DMS153 (cell line): ENCODE data around the gene SLC12A7.

Source experiments
- DNase-seq: peaks from one replicate; lab custom pipeline; 2025; lab: John Stamatoyannopoulos, UW

Gene SLC12A7

GRCh38 chr5:1018596-1018995 lies 93.3 kb downstream of the SLC12A7 start:
- DNase-seq: no peak

GRCh38 chr5:1017691-1018455 lies 94.0 kb downstream of the SLC12A7 start:
- no peak for DNase-seq

GRCh38 chr5:1017056-1017455 lies 94.8 kb downstream of the SLC12A7 start:
- DNase-seq: no peak

- no peak for DNase-seq
These were observed 95.4 kb downstream of the SLC12A7 start for GRCh38 chr5:1016476-1016875.

GRCh38 chr5:1016036-1016435 lies 95.8 kb downstream of the SLC12A7 start:
- DNase-seq: no peak

- no peak for DNase-seq
These were observed 96.4 kb downstream of the SLC12A7 start for GRCh38 chr5:1015507-1015906.

- no peak for DNase-seq
These were observed 97.1 kb downstream of the SLC12A7 start for GRCh38 chr5:1014781-1015221.

- DNase-seq: no peak
These were observed 97.5 kb downstream of the SLC12A7 start for GRCh38 chr5:1014346-1014745.

GRCh38 chr5:1013948-1014301 lies 97.9 kb downstream of the SLC12A7 start:
- DNase-seq: no peak

GRCh38 chr5:1013238-1013947 lies 98.5 kb downstream of the SLC12A7 start:
- no peak for DNase-seq

GRCh38 chr5:1012900-1013237 lies 99.0 kb downstream of the SLC12A7 start:
- no peak for DNase-seq

GRCh38 chr5:1012313-1012841 lies 99.5 kb downstream of the SLC12A7 start:
- DNase-seq: no peak

GRCh38 chr5:1011741-1012312 lies 100.0 kb downstream of the SLC12A7 start:
- no peak for DNase-seq

GRCh38 chr5:1011226-1011631 lies 100.6 kb downstream of the SLC12A7 start:
- peak; percentile 52 for DNase-seq

- DNase-seq: no peak
These were observed 101.2 kb downstream of the SLC12A7 start for GRCh38 chr5:1010641-1011046.

- DNase-seq: no peak
These were observed 101.7 kb downstream of the SLC12A7 start for GRCh38 chr5:1010181-1010510.

- DNase-seq: no peak
These were observed 102.3 kb downstream of the SLC12A7 start for GRCh38 chr5:1009359-1010180.

- no peak for DNase-seq
These were observed 103.2 kb downstream of the SLC12A7 start, which contains the start of gene NKD2 for GRCh38 chr5:1008451-1009358. TSS of gene NKD2 (plus strand) at chr5:1008802. CDS start at chr5:1009058, 256 bp downstream.

- no peak for DNase-seq
These were observed 104.0 kb downstream of the SLC12A7 start for GRCh38 chr5:1007681-1008450.

- DNase-seq: no peak
These were observed 104.6 kb downstream of the SLC12A7 start for GRCh38 chr5:1007221-1007680.
